Adrenal gland (tissue), 12 donors: ENCODE results near the gene ZNF652. TPM values are rescaled to one million over a fixed set of nuclear protein-coding genes. Genes with fewer than 3 reads are reported as not detected.

Experiments used
- DNase-seq, 7 donors: peaks; one replicate each; pipeline ENCODE4 v3.0.0-alpha.2; 2019 to 2020
- H3K27ac ChIP-seq, 5 donors: fragments of 200-600 bp; sonication (generic) in 4 of 5; 1 replicate in 3 of 5; 2 replicates in 2 of 5; pipeline versions ENCODE4 v1.5.1 to v1.8.0; 2016 to 2020; ENCODE audit warnings: mild to moderate bottlenecking in 1 of 5
- H3K27me3 ChIP-seq: fragments of 200-600 bp; 2 replicates; pipeline ENCODE4 v1.8.0; 2021
- H3K36me3 ChIP-seq, 2 donors: fragments of 200-600 bp; replicated peaks in 1 of 2; 1 replicate in 1 of 2; 2 replicates in 1 of 2; pipeline versions ENCODE4 v1.5.1 to v1.8.0; 2018 to 2022
- H3K4me1 ChIP-seq, 2 donors: fragments of 200-600 bp; replicated peaks in 1 of 2; 1 replicate in 1 of 2; 2 replicates in 1 of 2; pipeline versions ENCODE4 v1.5.1 to v1.8.0; 2018 to 2021
- H3K4me3 ChIP-seq, 4 donors: fragments of 200-600 bp; sonication (generic) in 3 of 4; one replicate each; pipeline ENCODE4 v1.5.1; 2016 to 2018
- H3K9me3 ChIP-seq, 3 donors: fragments of 200-600 bp; sonication (generic) in 1 of 3; replicated peaks in 1 of 3; 1 replicate in 2 of 3; 2 replicates in 1 of 3; pipeline versions ENCODE4 v1.5.1 to v1.8.0; 2016 to 2021
- CTCF ChIP-seq, 6 experiments: fragments of 450-650 bp in 4 of 6; fragments of 200-600 bp in 2 of 6; sonication (generic) in 1 of 6; IDR thresholded peaks; 1 replicate in 5 of 6; 2 replicates in 1 of 6; pipeline versions ENCODE4 v1.5.1 to v1.8.0; 2016 to 2021; ENCODE audit warnings: antibody characterized with exemption in 6 of 6, mild to moderate bottlenecking in 2 of 6, moderate library complexity in 1 of 6
- POLR2A ChIP-seq, 2 donors: fragments of 450-650 bp; IDR thresholded peaks; one replicate each; pipeline ENCODE4 v1.6.1; 2017; ENCODE audit warnings: antibody characterized with exemption in 2 of 2, mild to moderate bottlenecking in 2 of 2, moderate library complexity in 1 of 2
- WGBS, 4 donors: extraction: QIAGEN DNeasy Blood & Tissue Kit in 2 of 4; methylation state at CpG; one replicate each; pipeline versions ENCODE4 v1.1.5 to v1.1.7; 2013 to 2017; 5-methylcytosine and 5-hydroxymethylcytosine counted together
- intact Hi-C, 2 donors: fragments of 100-400 bp; cut with DNase I; formaldehyde crosslinking; loops; one replicate each; pipeline versions ENCODE4 v1.14.1 to v1.15.0; 2022 to 2023
- polyA plus RNA-seq, 3 donors: library from polyadenylated mRNA; stranded (reverse); fragments of 200-250 nt in 2 of 3; fragments of 350-450 nt in 1 of 3; fragmentation: Illumina TruSeq in 1 of 3; extraction: RNeasy Lipid Tissue Mini Kit (QIAGEN cat#74804) in 1 of 3; gene quantifications; one replicate each; pipeline ENCODE4 v1.2.3, GENCODE V29; 2013 to 2014
- total RNA-seq, 9 donors: library from RNA; depleted of rRNA in 4 of 9; stranded (reverse); fragments of >200 nt in 4 of 9; fragments of 120-200 nt in 1 of 9; fragmentation: NEBNext Ultra II Directional in 1 of 9; extraction: Animal tissue kit (Norgen Biotek cat#: 25700) in 1 of 9; gene quantifications; one replicate each; pipeline versions ENCODE4 v1.1.0 to v1.2.4, GENCODE V29; 2013 to 2023
- donor health status: healthy with polysubstance abuse.
- donor health status: Bipolar disorder and iron deficiency.
- donor health status: DM: yes; HTN: yes; CAD: no.
- donor health status: DM: no; HTN: no; CAD: no.
- donor health status: DM: no; HTN: no; CAD: no.
- donor health status: DM: yes; HTN: yes; CAD: no.

ZNF652 gene
- total and polyA plus RNA-seq, 12 donors = 22.7 to 58.7 (median 48.1) TPM

- intact Hi-C loops = loop anchor here in 1 of 2 donors (10.0 kb wide), 1 partner anchor 148 kb away; no protein-coding TSS in a partner anchor
- Histone ChIP-seq H3K27me3 (no peaks in the 10 kb centered on the region), H3K27ac (no peak overlapping the region), H3K9me3 (no peaks in the 10 kb centered on the region), H3K4me1 (peaks cover 0 to 3% of the 10 kb centered on the region in 2 donors), H3K4me3 (no peak overlapping the region), H3K36me3 (peaks cover 0 to 84% of the 10 kb centered on the region in 2 donors)
- peak in 1 of 7 donors; percentile 9 for DNase-seq
- WGBS, 4 donors = 90 to 92% (median 90%) methylated on average over 7 to 9 of the region's 9 CpGs
- TF ChIP-seq CTCF (IDR thresholded peaks at IDR 0.05) (no peak), POLR2A (IDR thresholded peaks at IDR 0.05) (no peak)
Observed at GRCh38 chr17:49407086-49407485, 45.0 kb upstream of the ZNF652 start.

GRCh38 chr17:49406421-49407061, 44.5 kb upstream of the ZNF652 start:
- no peak for TF ChIP-seq POLR2A (IDR thresholded peaks at IDR 0.05)
- TF ChIP-seq CTCF (IDR thresholded peaks at IDR 0.05) = no peak
- Histone ChIP-seq H3K36me3 (peaks cover 0 to 78% of the 10 kb centered on the region in 2 donors), H3K9me3 (no peaks in the 10 kb centered on the region), H3K27me3 (no peaks in the 10 kb centered on the region), H3K4me1 (peaks cover 0 to 3% of the 10 kb centered on the region in 2 donors), H3K27ac (no peak overlapping the region), H3K4me3 (no peak overlapping the region)
- DNase-seq = peak in 2 of 7 donors; percentile 5 to 7
- 86 to 92% (median 90%) methylated on average over 6 to 9 of the region's 9 CpGs for WGBS, 4 donors
- intact Hi-C loops = loop anchor here in 1 of 2 donors (10.0 kb wide), 1 partner anchor 148 kb away; no protein-coding TSS in a partner anchor

GRCh38 chr17:49404906-49405305, 42.9 kb upstream of the ZNF652 start:
- 94 to 100% (median 96%) methylated on average over 4 to 14 of the region's 14 CpGs for WGBS, 4 donors
- intact Hi-C loops = loop anchor here in 1 of 2 donors (10.0 kb wide), 1 partner anchor 150 kb away; no protein-coding TSS in a partner anchor
- no peaks in the 10 kb centered on the region for H3K27me3 ChIP-seq
- H3K36me3 ChIP-seq = peaks cover 0 to 62% of the 10 kb centered on the region in 2 donors
- no peak for DNase-seq
- TF ChIP-seq POLR2A (IDR thresholded peaks at IDR 0.05) (no peak), CTCF (IDR thresholded peaks at IDR 0.05) (no peak)
- H3K27ac ChIP-seq = peak overlapping the region in 1 of 5 donors; percentile 41
- no peaks in the 10 kb centered on the region for H3K9me3 ChIP-seq
- peaks cover 0 to 3% of the 10 kb centered on the region in 2 donors for H3K4me1 ChIP-seq
- no peak overlapping the region for H3K4me3 ChIP-seq

- H3K4me1 ChIP-seq = peaks cover 0 to 3% of the 10 kb centered on the region in 2 donors
- intact Hi-C loops = loop anchor here in 1 of 2 donors (10.0 kb wide), 1 partner anchor 150 kb away; no protein-coding TSS in a partner anchor
- no peaks in the 10 kb centered on the region for H3K27me3 ChIP-seq
- H3K9me3 ChIP-seq = no peaks in the 10 kb centered on the region
- H3K27ac ChIP-seq = peak overlapping the region in 1 of 5 donors; percentile 41
- TF ChIP-seq CTCF (IDR thresholded peaks at IDR 0.05) = no peak
- no peak for TF ChIP-seq POLR2A (IDR thresholded peaks at IDR 0.05)
- H3K36me3 ChIP-seq = peaks cover 0 to 56% of the 10 kb centered on the region in 2 donors
- no peak for DNase-seq
- 78 to 82% (median 82%) methylated on average over 11 to 12 of the region's 12 CpGs for WGBS, 4 donors
- H3K4me3 ChIP-seq = no peak overlapping the region
Observed at GRCh38 chr17:49404361-49404760, 42.3 kb upstream of the ZNF652 start.
